Limb (tissue), 2 donors: ENCODE data around the gene TRUB1.
A peak's percentile ranks its signal among the peaks of the same experiment; 100 is the strongest.

Source experiments
- DNase-seq, 2 donors: peaks; one replicate each; pipeline ENCODE4 v3.0.0-alpha.2; 2016; ENCODE audit errors: extremely low spot score in 2 of 2

Gene TRUB1

GRCh38 chr10:114974625-114975024, 36.6 kb downstream of the TRUB1 start:
- DNase-seq: no peak

GRCh38 chr10:114975091-114975490, 37.1 kb downstream of the TRUB1 start:
- no peak for DNase-seq

- no peak for DNase-seq
These were observed 45.0 kb downstream of the TRUB1 start for GRCh38 chr10:114982989-114983388.

GRCh38 chr10:114987995-114988394, 50.0 kb downstream of the TRUB1 start:
- no peak for DNase-seq

GRCh38 chr10:114990586-114990985, 52.6 kb downstream of the TRUB1 start:
- DNase-seq: no peak

GRCh38 chr10:114990991-114991390, 53.0 kb downstream of the TRUB1 start:
- DNase-seq: no peak

- no peak for DNase-seq
These were observed 54.3 kb downstream of the TRUB1 start for GRCh38 chr10:114992189-114992775.

GRCh38 chr10:114995468-114996247, 57.7 kb downstream of the TRUB1 start:
- DNase-seq: no peak

GRCh38 chr10:114996542-114996941, 58.5 kb downstream of the TRUB1 start:
- DNase-seq: no peak

GRCh38 chr10:114998993-114999392, 61.0 kb downstream of the TRUB1 start:
- DNase-seq: no peak

- peak in 1 of 2 donors; percentile 22 for DNase-seq
These were observed 63.7 kb downstream of the TRUB1 start for GRCh38 chr10:115001506-115002381.

GRCh38 chr10:115003396-115003795, 65.4 kb downstream of the TRUB1 start:
- no peak for DNase-seq

GRCh38 chr10:115004236-115004862, 66.4 kb downstream of the TRUB1 start:
- DNase-seq: no peak

GRCh38 chr10:115005771-115006170, 67.8 kb downstream of the TRUB1 start:
- no peak for DNase-seq

- no peak for DNase-seq
These were observed 80.4 kb downstream of the TRUB1 start for GRCh38 chr10:115018185-115018931.

GRCh38 chr10:115020449-115020848, 82.5 kb downstream of the TRUB1 start:
- no peak for DNase-seq

- DNase-seq: no peak
These were observed 84.7 kb downstream of the TRUB1 start for GRCh38 chr10:115022733-115023132.

GRCh38 chr10:115023715-115024114, 85.7 kb downstream of the TRUB1 start:
- no peak for DNase-seq

GRCh38 chr10:115024371-115024770, 86.4 kb downstream of the TRUB1 start:
- DNase-seq: no peak

GRCh38 chr10:115026056-115026745, 88.2 kb downstream of the TRUB1 start:
- no peak for DNase-seq
